Activated T-cell treated with anti-CD3 and anti-CD28 coated beads for 24 hours (primary cell): ENCODE data around the gene TRAF7.

Experiments
- DNase-seq: peaks from one replicate; pipeline ENCODE4 v3.0.0-alpha.2; 2020; ENCODE audit warnings: low read depth

The TRAF7 gene

DNA sequence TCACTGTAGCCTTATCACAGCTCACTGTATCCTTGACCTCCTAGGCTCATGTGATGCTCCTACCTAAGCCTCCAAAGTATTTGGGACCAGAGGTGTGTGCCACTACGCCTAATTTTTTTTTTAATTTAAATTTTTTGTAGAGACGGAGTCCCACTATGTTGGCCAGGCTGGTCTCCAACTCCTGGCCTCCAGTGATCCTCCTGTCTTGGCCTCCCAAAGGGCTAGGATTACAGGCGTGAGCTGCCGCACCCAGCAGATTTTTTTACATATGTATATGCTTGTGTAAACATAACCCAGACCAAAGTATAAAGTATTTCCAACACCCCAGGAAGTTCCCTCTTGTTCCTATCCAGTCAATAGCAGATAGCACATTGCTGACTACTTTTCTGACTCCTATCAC lies 60.7 kb downstream of the TRAF7 start:
- DNase-seq = no peak

DNA sequence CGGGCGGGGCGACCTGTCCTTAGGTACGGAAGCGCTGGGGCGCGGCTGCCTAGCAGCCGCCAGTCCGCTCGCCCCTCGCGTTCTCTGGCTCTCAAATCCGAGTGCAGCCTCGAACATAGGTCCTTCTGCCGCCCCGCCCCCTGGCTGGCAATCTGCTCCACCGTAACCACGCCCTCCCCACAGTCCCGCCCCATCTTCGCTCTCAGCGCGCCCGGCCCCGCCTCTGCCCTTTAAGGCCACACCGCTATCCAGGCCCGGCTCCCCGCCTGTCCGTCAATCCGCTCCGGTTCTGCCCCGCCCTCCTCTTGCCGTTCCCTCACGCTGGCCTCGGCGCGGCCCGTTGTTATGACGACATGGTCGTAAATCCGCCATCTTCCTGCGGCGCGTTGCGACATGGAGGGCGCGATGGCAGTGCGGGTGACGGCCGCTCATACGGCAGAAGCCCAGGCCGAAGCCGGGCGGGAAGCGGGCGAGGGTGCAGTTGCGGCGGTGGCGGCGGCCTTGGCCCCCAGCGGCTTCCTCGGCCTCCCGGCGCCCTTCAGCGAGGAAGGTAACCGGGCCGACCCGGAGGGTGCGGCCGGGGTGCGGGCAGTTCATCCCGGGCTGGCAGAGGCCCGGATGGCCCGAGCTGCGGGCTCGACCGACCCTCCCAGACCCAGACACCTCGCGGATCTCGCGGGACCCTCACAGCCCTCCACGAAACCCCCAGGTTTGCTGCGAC lies 67.8 kb downstream of the TRAF7 start, which contains the start of gene E4F1:
E4F1 (plus strand) TSS at position 371 of the 721 bp plus-strand sequence; CDS start at position 394, 23 bp downstream.
- peak; percentile 100 for DNase-seq

DNA sequence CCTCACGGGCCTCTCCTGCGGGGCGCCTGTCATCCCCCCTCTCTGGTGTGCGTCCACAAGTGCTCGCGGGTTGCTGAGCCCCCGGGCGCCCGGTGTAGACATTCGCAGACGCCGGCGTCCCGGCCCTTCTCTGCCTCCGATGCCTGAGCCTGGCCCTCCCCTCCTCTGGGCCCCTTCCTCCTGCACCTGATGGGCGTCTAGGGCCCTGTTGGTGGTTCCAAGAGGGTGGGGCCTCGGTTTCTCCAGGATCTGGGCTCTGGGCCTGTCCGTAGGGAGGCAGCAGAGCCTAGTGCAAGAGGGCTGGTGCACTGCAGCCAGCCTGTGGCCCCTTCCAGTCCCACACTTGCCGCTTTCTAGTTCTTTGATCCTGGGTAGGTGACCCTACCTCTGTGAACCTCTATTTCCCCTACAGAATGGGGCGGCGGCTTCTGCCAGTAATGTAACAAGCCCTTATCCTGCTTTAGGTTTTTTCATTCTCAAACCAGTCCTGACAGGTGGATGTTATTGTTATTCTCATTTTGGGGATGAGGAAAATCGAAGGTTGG lies 68.4 kb downstream of the TRAF7 start:
- no peak for DNase-seq

DNA sequence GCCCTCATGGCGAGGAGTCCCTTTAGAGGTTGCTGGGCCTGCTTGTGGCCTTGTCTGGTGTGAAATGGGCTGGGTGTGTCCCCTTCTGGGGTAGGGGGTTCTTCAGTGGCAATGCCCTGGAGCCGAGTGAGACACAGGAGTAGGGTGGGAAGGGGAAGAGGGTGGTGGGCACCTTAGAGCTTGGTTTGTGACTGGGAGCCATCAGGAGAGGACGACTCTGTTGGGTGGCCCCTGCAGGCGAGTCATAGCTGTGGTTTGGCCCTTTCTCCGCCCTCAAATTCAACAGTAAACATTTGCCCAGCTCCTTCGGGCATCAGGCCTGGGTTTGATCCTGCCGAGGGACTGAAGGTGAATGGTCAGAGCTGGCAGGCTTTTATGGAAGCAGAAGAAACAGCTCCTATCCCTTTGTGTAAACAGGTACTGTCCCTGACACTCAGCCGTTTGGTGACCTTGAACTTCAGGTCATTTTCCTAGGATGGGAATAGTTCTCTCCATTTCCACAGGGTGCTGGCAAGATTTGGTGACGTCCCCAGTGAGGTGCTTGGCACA lies 70.7 kb downstream of the TRAF7 start:
- no peak for DNase-seq

DNA sequence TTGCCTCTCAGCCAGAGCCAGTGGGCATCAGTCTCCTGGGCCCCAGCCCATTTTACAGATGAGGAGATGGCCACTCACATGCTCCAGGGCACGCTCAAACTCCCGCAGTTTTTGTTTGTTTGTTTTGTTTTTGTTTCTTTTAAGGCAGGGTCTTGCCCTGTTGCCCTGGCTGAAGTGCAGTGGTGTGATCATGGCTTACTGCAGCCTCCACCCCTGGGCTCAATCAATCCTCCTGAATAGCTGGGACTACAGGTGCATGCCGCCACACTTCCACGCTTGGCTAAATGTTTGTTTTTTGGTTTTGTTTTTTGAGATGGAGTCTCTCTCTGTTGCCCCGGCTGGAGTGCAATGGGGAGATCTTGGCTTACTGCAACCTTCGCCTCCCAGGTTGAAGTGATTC lies 71.3 kb downstream of the TRAF7 start:
- DNase-seq = no peak
